GM13977 (cell line): ENCODE results near the gene CERS4.

ENCODE experiments used
- DNase-seq: peaks from one replicate; pipeline ENCODE4 v3.0.0; 2012; ENCODE audit warnings: low spot score
- in situ Hi-C: fragments of 300-500 bp; cut with MboI; formaldehyde crosslinking; loops from one replicate; pipeline ENCODE4 v1.12.0; 2022; ENCODE audit warnings: low sequenced_read_pairs, low pct_unique_long_range_greater_than_20kb, mixed read lengths, inconsistent platforms; ENCODE audit not compliant: unreplicated experiment
- TF ChIP-seq, protein P1 (sequence below): IDR thresholded peaks from 2 replicates; pipeline ENCODE4 v1.5.1; 2012; ENCODE audit warnings: mild to moderate bottlenecking, control low read depth; ENCODE audit not compliant: insufficient read depth; ENCODE audit errors: extremely low read depth, missing control alignments

CERS4 gene

GRCh38 chr19:8311461-8312260 is 102.5 kb downstream of the CERS4 start:
- in situ Hi-C loops, result no loop called here
- TF ChIP-seq, protein P1, sequence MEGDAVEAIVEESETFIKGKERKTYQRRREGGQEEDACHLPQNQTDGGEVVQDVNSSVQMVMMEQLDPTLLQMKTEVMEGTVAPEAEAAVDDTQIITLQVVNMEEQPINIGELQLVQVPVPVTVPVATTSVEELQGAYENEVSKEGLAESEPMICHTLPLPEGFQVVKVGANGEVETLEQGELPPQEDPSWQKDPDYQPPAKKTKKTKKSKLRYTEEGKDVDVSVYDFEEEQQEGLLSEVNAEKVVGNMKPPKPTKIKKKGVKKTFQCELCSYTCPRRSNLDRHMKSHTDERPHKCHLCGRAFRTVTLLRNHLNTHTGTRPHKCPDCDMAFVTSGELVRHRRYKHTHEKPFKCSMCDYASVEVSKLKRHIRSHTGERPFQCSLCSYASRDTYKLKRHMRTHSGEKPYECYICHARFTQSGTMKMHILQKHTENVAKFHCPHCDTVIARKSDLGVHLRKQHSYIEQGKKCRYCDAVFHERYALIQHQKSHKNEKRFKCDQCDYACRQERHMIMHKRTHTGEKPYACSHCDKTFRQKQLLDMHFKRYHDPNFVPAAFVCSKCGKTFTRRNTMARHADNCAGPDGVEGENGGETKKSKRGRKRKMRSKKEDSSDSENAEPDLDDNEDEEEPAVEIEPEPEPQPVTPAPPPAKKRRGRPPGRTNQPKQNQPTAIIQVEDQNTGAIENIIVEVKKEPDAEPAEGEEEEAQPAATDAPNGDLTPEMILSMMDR, result no peak
- DNase-seq, result no peak
